GM21515 (cell line): Measurements from ENCODE around the gene PRRC2C.

Experiments used
- ATAC-seq: cut with Tn5 transposase; IDR thresholded peaks from one replicate; pipeline ENCODE4 v1.9.1; 2021; ENCODE audit not compliant: unreplicated experiment

Gene PRRC2C

GRCh38 chr1:171635661-171636060, 150.3 kb downstream of the PRRC2C start:
- ATAC-seq = no peak

GRCh38 chr1:171636141-171636540, 150.8 kb downstream of the PRRC2C start:
- ATAC-seq = no peak

GRCh38 chr1:171637928-171638576, 152.7 kb downstream of the PRRC2C start:
- ATAC-seq = no peak

- ATAC-seq = no peak
Observed at GRCh38 chr1:171640225-171640624, 154.9 kb downstream of the PRRC2C start.

- no peak for ATAC-seq
Observed at GRCh38 chr1:171641076-171641864, 155.9 kb downstream of the PRRC2C start.

- ATAC-seq = no peak
Observed at GRCh38 chr1:171642197-171642596, 156.9 kb downstream of the PRRC2C start.
